Loucy (cell line): Measurements from ENCODE around the gene EMC10.

Experiments
- H2AFZ ChIP-seq: fragments of 200-600 bp; sonication (generic); 2 replicates; pipeline ENCODE4 v1.6.0; 2016; ENCODE audit warnings: antibody characterized with exemption, mild to moderate bottlenecking, low read length, moderate library complexity
- H3F3A ChIP-seq: fragments of 200-600 bp; 2 replicates; pipeline ENCODE4 v1.6.0; 2016; ENCODE audit warnings: antibody characterized with exemption, low read depth, mild to moderate bottlenecking
- H3K27me3 ChIP-seq: fragments of 200-600 bp; sonication (generic); 2 replicates; pipeline ENCODE4 v1.6.1; 2014; ENCODE audit warnings: low read length, mild to moderate bottlenecking; ENCODE audit not compliant: insufficient read depth, poor library complexity, severe bottlenecking
- H3K36me3 ChIP-seq: fragments of 200-600 bp; sonication (generic); 2 replicates; pipeline ENCODE4 v1.6.1; 2016; ENCODE audit warnings: low read length; ENCODE audit not compliant: insufficient read depth
- H3K4me1 ChIP-seq: fragments of 200-600 bp; sonication (generic); 2 replicates; pipeline ENCODE4 v1.5.1; 2014; ENCODE audit warnings: low read length, mild to moderate bottlenecking; ENCODE audit not compliant: insufficient read depth, poor library complexity, severe bottlenecking
- H3K4me2 ChIP-seq: fragments of 200-600 bp; sonication (generic); 2 replicates; pipeline ENCODE4 v1.6.0; 2014; ENCODE audit warnings: antibody characterized with exemption, low read length, low read depth, mild to moderate bottlenecking; ENCODE audit not compliant: poor library complexity, severe bottlenecking
- H3K4me3 ChIP-seq: fragments of 200-600 bp; sonication (generic); 2 replicates; pipeline ENCODE4 v1.5.1; 2014; ENCODE audit warnings: low read length, mild to moderate bottlenecking, mixed read lengths; ENCODE audit not compliant: poor library complexity, severe bottlenecking
- H3K79me2 ChIP-seq: fragments of 200-600 bp; sonication (generic); 2 replicates; pipeline ENCODE4 v1.6.1; 2014; ENCODE audit warnings: low read length; ENCODE audit not compliant: insufficient read depth
- H3K9ac ChIP-seq: fragments of 200-600 bp; sonication (generic); 2 replicates; pipeline ENCODE4 v1.6.0; 2014; ENCODE audit warnings: mild to moderate bottlenecking, low read depth, low read length, moderate library complexity; ENCODE audit not compliant: poor library complexity, severe bottlenecking
- H3K9me2 ChIP-seq: fragments of 200-600 bp; sonication (generic); replicated peaks from 2 replicates; pipeline ENCODE4 v1.6.1; 2016; ENCODE audit warnings: low read depth, low read length, mixed read lengths
- H3K9me3 ChIP-seq: fragments of 200-600 bp; sonication (generic); 2 replicates; pipeline ENCODE4 v1.6.1; 2014; ENCODE audit warnings: mild to moderate bottlenecking, antibody characterized with exemption, low read length, low read depth; ENCODE audit not compliant: insufficient read depth
- H4K20me1 ChIP-seq: fragments of 200-600 bp; sonication (generic); 2 replicates; pipeline ENCODE4 v1.6.0; 2014; ENCODE audit warnings: antibody characterized with exemption, low read length, mild to moderate bottlenecking; ENCODE audit not compliant: insufficient read depth, poor library complexity, severe bottlenecking
- CTCF ChIP-seq: fragments of 200-600 bp; sonication (generic); conservative IDR thresholded peaks from 2 replicates; pipeline ENCODE4 v1.5.1; 2014; ENCODE audit warnings: mild to moderate bottlenecking, antibody characterized with exemption, low read length
- EZH2phosphoT487 ChIP-seq: fragments of 200-600 bp; IDR thresholded peaks from 2 replicates; pipeline ENCODE4 v1.6.1; 2018; ENCODE audit warnings: antibody characterized with exemption, mild to moderate bottlenecking, moderate library complexity, borderline replicate concordance

Gene EMC10

GRCh38 chr19:50518091-50519005 is 42.0 kb downstream of the EMC10 start:
- TF ChIP-seq CTCF (peak; percentile 6; the same call in 1 of the 2 replicates), EZH2phosphoT487 (no peak)
- H3K9me2 ChIP-seq, result no peaks in the 10 kb centered on the region
- no peak overlapping the region for H3K4me2 ChIP-seq
- H3K9ac ChIP-seq, result no peak overlapping the region
- no peaks in the 10 kb centered on the region for H3K36me3 ChIP-seq
- no peaks in the 10 kb centered on the region for H4K20me1 ChIP-seq
- H3K79me2 ChIP-seq, result no peaks in the 10 kb centered on the region
- H3K4me1 ChIP-seq, result no peaks in the 10 kb centered on the region
- H2AFZ ChIP-seq, result no peak overlapping the region
- no peaks in the 10 kb centered on the region for H3K9me3 ChIP-seq
- no peaks in the 10 kb centered on the region for H3F3A ChIP-seq
- no peaks in the 10 kb centered on the region for H3K27me3 ChIP-seq
- no peak overlapping the region for H3K4me3 ChIP-seq

GRCh38 chr19:50519006-50519575 is 42.8 kb downstream of the EMC10 start:
- Histone ChIP-seq H2AFZ (no peak overlapping the region), H3K9me2 (no peaks in the 10 kb centered on the region), H3K9me3 (no peaks in the 10 kb centered on the region), H4K20me1 (no peaks in the 10 kb centered on the region), H3K4me2 (no peak overlapping the region), H3K4me3 (no peak overlapping the region), H3K27me3 (no peaks in the 10 kb centered on the region), H3K4me1 (no peaks in the 10 kb centered on the region), H3K79me2 (no peaks in the 10 kb centered on the region), H3F3A (no peaks in the 10 kb centered on the region), H3K9ac (no peak overlapping the region), H3K36me3 (no peaks in the 10 kb centered on the region)
- no peak for TF ChIP-seq CTCF
- no peak for TF ChIP-seq EZH2phosphoT487

GRCh38 chr19:50520822-50521465 is 44.6 kb downstream of the EMC10 start:
- Histone ChIP-seq H3K9me2 (no peaks in the 10 kb centered on the region), H3K9me3 (no peaks in the 10 kb centered on the region)

More at GRCh38 chr19:50520822-50521465, 44.6 kb downstream of the EMC10 start:
- Histone ChIP-seq H3F3A (no peaks in the 10 kb centered on the region), H3K27me3 (no peaks in the 10 kb centered on the region), H3K9ac (no peak overlapping the region), H3K79me2 (no peaks in the 10 kb centered on the region), H3K4me1 (no peaks in the 10 kb centered on the region), H2AFZ (no peak overlapping the region), H4K20me1 (no peaks in the 10 kb centered on the region), H3K36me3 (no peaks in the 10 kb centered on the region), H3K4me2 (no peak overlapping the region), H3K4me3 (no peak overlapping the region)
- TF ChIP-seq CTCF, result no peak
- TF ChIP-seq EZH2phosphoT487, result no peak
